Measurements from ENCODE around the gene PRXL2B. TPM values are rescaled to one million over a fixed set of nuclear protein-coding genes. Genes with fewer than 3 reads are reported as not detected.
A peak's percentile ranks its signal among the peaks of the same experiment; 100 is the strongest.

Gene PRXL2B
- total and polyA plus RNA-seq, 10 of the 15 experiments (the other 5 are each of a cell fraction or from before 2014, with no cell fraction given): 0.44 to 5.6 (median 4.0) TPM

DNA sequence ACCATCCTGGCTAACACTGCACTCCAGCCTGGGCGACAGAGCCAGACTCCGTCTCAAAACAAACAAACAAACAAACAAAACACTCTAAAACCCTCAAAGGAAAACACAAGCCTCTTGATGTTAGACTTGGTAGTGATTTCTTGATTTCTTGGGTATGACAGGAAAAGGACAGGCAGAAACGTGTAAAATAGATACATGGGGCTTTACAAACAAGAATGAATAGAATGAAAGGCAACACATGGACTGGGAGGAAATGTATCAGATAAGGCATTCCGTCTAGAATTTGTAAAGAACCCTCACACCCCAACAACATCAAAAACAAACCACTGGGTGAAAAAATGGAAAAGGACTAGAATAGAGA is 7.8 kb upstream of the PRXL2B start (continued):
- TF ChIP-seq, protein P1, sequence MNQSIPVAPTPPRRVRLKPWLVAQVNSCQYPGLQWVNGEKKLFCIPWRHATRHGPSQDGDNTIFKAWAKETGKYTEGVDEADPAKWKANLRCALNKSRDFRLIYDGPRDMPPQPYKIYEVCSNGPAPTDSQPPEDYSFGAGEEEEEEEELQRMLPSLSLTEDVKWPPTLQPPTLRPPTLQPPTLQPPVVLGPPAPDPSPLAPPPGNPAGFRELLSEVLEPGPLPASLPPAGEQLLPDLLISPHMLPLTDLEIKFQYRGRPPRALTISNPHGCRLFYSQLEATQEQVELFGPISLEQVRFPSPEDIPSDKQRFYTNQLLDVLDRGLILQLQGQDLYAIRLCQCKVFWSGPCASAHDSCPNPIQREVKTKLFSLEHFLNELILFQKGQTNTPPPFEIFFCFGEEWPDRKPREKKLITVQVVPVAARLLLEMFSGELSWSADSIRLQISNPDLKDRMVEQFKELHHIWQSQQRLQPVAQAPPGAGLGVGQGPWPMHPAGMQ (IDR thresholded peaks at IDR 0.05; ENCODE audit: borderline replicate concordance): no peak
- 0 out of 2 replicates have a peak, but pooled peaks have one; percentile 2 for TF ChIP-seq NFIC (IDR thresholded peaks at IDR 0.05; ENCODE audit: low read depth, low read length)
- TF ChIP-seq POLR2AphosphoS5 (IDR thresholded peaks at IDR 0.05; ENCODE audit: low read length): no peak
- TF ChIP-seq IKZF2 (IDR thresholded peaks at IDR 0.05): peak in 1 of 2 experiments; percentile 18; a peak in 1 of 4 replicates
- TF ChIP-seq SREBF1 (IDR thresholded peaks at IDR 0.05; ENCODE audit: low read length): no peak
- TF ChIP-seq MYC (IDR thresholded peaks at IDR 0.05; ENCODE audit: insufficient read depth, insufficient read length, insufficient replicate concordance, low read length, severe bottlenecking): no peak
- TF ChIP-seq ZNF384 (IDR thresholded peaks at IDR 0.05; ENCODE audit: borderline replicate concordance, low read depth, low read length): no peak
- no peak for TF ChIP-seq ZNF687 (IDR thresholded peaks at IDR 0.05)
- no peak for TF ChIP-seq MTA3 (IDR thresholded peaks at IDR 0.05; ENCODE audit: borderline replicate concordance, low read length)
- 0 out of 2 replicates have a peak, but pooled peaks have one; percentile 38 for TF ChIP-seq MLLT1 (IDR thresholded peaks at IDR 0.05)
- no peak for TF ChIP-seq FOXM1 (IDR thresholded peaks at IDR 0.05; ENCODE audit: low read depth, low read length)
- TF ChIP-seq BHLHE40 (IDR thresholded peaks at IDR 0.05; ENCODE audit: borderline replicate concordance in 1 of 2, low read depth in 2 of 2, low read length in 1 of 2): no peak
- no peak for TF ChIP-seq MEF2B (IDR thresholded peaks at IDR 0.05; ENCODE audit: partially characterized antibody, poor library complexity, severe bottlenecking)
- no peak for TF ChIP-seq RCOR1 (conservative IDR thresholded peaks at IDR 0.05; ENCODE audit: low read depth, low read length)

Data from GM12878 (cell line).